CD4-positive, alpha-beta T cell treated with Interferon gamma for 1 hour (primary cell): ENCODE data around the gene MTTP.

ENCODE experiments used
- DNase-seq: peaks from one replicate; pipeline ENCODE4 v3.0.0-alpha.2; 2020

MTTP gene

GRCh38 chr4:99593781-99594641 lies 19.4 kb downstream of the MTTP start:
- no peak for DNase-seq

DNA sequence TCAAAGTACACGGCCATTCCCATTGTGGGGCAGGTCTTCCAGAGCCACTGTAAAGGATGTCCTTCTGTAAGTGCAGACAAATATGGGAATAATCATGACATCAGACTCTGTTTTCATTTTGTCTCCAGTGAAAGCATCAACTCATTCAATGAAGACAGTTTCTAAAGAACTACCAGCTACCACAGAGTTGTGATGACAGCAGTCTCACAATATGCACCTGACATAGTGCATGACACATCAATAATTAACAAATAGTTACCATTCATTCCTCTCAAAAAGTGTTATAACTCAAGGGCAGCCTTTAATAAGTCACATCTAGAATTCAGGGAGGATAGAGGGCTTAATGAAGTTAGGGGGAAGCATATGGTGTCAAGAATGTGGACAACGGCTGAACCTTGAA lies 20.2 kb downstream of the MTTP start:
- DNase-seq, result no peak

DNA sequence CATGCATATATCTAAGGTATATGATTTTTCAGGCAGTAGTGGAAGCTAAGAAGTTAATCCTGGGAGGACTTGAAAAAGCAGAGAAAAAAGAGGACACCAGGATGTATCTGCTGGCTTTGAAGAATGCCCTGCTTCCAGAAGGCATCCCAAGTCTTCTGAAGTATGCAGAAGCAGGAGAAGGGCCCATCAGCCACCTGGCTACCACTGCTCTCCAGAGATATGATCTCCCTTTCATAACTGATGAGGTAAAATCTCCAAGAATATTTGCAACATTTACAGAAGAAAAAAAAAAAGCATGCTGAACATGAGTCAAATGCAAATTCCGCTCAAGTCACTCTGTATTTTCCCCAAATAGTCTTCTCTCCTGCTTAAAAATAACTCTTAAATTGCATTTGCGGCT lies 32.1 kb downstream of the MTTP start:
- no peak for DNase-seq

DNA sequence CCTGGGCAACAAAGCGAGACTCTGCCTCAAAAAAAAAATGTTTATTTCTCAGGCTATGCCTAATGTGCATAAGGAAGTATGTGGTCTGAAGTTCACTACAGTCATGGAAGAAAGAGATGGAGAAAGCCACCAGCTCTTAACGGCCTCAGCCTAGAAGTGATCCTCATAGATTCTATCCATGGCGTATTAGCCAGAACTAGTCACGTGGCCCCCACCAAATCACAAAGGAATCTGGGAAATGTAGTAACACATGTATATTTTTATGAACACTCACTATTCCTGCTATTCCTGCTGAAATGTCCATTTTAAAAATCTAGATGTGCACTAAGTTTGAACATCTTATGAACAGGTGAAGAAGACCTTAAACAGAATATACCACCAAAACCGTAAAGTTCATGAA lies 33.8 kb downstream of the MTTP start:
- DNase-seq, result no peak

DNA sequence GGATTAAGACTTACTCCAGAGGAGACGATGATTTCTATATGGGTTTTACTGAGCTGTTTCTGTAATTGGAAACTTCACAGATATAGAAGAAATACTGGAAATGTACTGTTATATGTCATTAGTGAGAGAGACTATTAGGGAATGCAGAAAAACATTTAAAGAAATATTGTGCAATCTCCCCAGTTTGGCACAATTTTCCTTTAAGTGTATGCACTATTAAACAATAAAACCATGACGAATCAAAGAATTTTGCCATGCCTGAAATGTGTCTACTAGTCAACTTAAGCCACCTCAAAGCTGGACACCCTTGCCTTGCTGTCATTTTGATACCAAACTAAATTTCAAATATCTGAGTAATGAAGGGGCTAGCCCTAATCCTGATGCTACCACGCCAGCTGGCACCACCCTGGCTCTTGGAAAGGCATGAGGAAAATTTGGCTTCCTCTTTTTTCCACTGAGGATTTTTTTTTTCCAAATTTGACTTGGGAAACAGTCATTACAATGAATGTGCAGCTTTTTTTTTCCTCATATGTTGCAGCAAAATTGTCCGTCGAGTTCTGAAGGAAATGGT lies 36.1 kb downstream of the MTTP start:
- no peak for DNase-seq

- no peak for DNase-seq
Measured at GRCh38 chr4:99612281-99612680, 37.7 kb downstream of the MTTP start.

DNA sequence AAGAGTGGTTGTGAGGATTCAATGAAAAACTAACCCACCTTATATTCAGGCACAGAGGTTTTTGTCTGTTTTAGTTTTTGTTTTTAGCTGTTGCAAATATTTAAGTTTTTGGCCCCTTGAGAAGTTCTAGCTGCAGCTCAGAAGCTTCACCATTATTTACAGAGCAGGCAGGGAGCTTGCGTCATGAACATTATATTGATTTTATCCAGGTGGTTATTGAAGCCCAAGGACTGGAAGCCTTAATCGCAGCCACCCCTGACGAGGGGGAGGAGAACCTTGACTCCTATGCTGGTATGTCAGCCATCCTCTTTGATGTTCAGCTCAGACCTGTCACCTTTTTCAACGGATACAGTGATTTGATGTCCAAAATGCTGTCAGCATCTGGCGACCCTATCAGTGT lies 38.1 kb downstream of the MTTP start:
- no peak for DNase-seq

DNA sequence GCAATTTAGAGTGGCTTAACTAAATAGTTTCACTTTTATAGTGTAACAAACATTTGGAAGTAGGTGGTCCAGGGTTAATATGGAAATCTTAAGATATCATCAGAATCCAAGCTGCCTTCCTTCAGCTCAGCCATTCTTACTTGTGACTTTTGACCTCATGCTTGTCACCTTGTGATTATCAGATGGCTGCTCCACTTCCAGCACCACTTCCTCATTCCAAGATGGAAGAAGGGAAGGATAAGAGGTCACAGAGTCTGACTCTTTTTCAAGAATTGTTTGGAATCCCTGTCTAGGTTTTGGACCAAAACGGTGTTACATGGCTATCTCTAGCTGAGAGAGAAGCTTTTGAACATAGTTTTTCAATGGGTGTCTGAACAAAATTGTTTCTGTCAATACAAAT lies 39.9 kb downstream of the MTTP start:
- no peak for DNase-seq

DNA sequence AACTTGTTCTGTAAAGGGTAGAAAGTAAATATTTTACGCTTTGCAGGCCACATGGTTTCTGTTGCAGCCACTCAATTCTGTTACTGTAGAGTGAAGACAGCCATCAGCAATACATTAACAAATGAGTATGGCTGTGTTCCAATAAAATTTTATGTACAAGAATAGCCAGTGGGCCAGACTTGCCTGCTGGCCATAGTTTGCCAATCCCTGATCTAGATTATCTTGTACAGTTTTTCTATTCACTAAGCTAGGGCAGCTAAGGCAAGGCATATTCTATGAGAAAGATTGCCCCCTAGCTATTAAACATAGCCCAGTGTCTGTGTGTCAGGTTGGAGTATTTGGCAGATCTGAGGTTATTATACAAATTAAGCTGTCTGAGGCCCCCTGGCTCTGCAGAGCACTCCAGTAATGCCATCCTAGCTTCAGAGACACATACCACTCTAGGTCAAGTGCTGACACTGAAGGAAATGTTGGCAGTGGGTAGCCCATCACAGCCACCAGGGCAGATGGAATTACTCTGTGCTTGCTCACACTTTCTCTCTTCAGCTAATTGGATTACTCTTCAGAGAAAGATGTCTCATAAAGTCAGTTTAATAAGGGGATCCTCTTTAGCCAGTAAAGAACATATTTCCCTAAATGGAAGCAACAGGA lies 40.7 kb downstream of the MTTP start:
- no peak for DNase-seq

DNA sequence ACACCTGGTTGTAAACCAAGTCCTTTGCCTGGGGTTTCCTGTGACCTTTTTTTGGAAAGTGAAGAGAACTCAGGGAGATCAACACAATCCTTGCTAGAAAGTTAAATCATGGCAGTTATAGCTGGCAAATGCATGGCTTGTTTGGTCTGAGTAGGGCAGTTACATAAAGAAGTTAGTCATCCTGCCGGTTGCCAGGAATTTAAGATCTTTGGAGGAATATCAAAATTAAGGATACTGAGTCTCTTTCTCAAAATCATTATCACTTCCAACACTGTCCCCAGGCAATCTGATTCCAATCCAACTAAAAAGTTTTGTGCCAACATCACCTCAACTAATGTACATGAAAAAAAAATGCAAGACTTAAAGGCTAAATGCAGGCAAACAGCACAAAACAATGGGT lies 42.8 kb downstream of the MTTP start:
- no peak for DNase-seq

DNA sequence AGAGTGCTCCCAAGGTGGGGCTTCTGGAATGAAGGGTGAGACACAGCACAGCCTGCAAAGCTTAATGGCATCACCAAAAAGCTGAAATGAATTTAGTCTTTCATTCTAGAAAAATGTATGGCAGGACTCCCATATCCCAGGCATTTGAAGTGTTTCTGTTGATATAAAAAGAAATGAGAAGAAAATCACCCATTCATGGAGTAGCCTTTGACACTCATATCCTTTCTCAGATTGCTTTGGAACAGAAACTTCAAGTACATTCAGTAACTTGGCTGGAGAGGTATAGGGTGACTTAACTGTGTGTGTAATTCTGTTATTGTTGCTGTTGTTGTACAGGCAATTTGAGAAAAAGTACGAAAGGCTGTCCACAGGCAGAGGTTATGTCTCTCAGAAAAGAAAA lies 47.7 kb downstream of the MTTP start:
- no peak for DNase-seq

DNA sequence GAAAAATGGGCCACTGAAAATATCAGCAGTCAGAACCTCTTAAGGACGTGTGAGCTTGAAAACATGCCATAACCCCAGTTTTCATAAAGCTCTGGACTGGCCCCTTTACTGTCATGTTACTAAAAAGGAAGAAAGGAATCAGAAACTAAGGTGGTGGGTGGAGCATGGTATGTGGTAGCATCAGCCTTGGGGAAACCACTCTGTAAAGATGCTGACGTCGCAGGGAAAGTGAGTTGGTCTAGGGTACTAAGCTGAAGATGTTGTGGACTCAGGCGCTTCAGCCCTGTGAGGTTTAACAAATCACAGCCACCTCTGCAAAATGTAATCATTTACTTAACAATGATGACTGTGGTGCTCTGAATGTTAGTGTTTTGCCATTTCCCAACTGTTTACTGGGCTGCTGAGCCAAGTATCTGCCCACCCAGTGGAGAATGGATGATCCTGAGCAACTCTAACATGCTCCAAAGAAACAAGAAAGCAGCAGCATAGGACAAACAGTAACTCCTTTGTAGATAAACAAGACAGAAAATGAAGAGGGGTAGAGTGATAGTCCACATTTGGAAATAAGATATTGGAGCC lies 49.6 kb downstream of the MTTP start:
- DNase-seq, result no peak

- no peak for DNase-seq
Measured at GRCh38 chr4:99625369-99625768, 50.7 kb downstream of the MTTP start.

- no peak for DNase-seq
Measured at GRCh38 chr4:99628040-99628439, 53.4 kb downstream of the MTTP start.

DNA sequence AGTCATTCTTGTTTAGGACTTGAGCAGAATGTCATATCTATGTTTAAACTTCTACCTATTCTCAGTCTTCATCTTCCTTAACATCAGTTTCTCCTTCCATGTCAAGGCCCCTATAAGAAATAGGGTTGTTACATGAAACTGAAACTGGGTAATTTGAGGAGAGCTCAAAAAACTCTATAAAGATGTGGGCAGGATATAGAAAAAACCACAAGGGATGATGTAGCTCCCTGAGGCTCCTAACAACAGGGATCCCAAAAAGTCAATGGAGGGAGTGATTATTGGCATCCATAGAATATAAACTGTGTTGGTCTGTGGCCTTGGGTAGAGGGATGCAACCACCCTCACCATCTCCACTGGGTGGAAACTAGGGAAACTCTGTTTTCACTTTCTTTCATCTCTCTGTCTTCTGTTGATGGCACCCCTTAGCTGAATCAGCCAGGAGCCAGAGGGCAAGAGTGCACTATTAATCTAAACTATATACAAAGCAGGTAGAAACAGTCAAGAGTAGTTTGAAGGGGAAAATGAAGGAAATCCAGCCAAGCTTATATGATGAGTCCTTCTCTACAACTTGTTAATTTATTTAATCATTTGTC lies 55.4 kb downstream of the MTTP start:
- DNase-seq, result no peak

GRCh38 chr4:99630857-99631360 lies 56.3 kb downstream of the MTTP start:
- DNase-seq, result no peak

DNA sequence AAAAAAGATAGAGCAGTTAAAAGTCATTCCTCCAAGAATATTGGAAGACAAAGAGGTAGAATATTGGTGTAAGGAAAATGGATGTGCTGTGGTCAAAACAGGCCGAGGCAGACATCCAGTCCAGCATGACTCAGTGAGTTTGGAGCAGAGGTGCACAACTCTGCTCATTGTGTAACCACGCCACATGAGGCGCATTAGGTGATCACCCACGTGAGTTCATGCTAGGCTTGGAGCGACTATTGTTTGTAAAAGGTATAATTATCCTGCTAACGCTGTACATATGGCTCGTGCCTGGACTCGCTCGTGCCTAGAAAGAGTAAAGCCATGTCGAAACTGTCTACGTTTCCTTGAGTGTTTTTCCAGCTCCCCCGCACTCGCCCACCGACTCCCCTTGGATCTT lies 59.1 kb downstream of the MTTP start:
- no peak for DNase-seq

- DNase-seq, result no peak
Measured at GRCh38 chr4:99634742-99635360, 60.2 kb downstream of the MTTP start.

DNA sequence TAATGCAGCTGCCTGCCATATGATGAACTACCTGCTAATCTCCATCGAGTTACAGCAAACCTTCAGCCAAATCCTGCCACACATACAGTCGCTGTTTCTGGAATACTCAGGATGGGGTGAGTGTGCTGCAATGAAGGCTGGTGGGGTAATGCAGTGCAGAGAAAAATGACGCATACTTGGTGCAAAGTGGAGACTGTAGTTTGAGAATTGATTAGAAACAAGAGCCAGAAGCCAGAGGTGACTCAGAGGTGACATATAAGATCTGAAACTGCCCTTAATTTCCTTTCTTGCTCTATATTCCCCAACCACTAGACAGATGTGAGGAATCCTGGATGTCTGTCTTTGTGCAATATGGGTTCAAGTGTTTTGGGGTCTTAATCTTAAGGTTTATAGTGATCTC lies 61.0 kb downstream of the MTTP start:
- no peak for DNase-seq

GRCh38 chr4:99636422-99636821 lies 61.8 kb downstream of the MTTP start:
- no peak for DNase-seq

GRCh38 chr4:99637174-99637573 lies 62.5 kb downstream of the MTTP start:
- DNase-seq, result no peak

- DNase-seq, result no peak
Measured at GRCh38 chr4:99640676-99641075, 66.1 kb downstream of the MTTP start.
